ENCODE measurements around the gene HCRTR2. TPM values are rescaled to one million over a fixed set of nuclear protein-coding genes. Genes with fewer than 3 reads are reported as not detected.

HCRTR2 gene
- total RNA-seq (2022) (not detected in 2 replicates), Bru-seq, nascent RNA (percentile 0 among the genes with signal in this experiment), BruChase-seq, experiment 1, labeled RNA remaining after a 6-hour chase (percentile 2 among the genes with signal in this experiment), BruChase-seq, experiment 2, labeled RNA remaining after a 2-hour chase (percentile 5 among the genes with signal in this experiment)
- long read RNA-seq: 0 reads

- ChIA-PET POLR2A (interaction anchor here (1.0 kb wide), 1 partner anchor 38 kb away, joined by 3 read pairs; no protein-coding TSS in a partner anchor), CTCF (interaction anchor here (0.6 to 0.7 kb wide), 2 partner anchors 469 to 1420 kb away, joined by 3 read pairs; no protein-coding TSS in a partner anchor)
- Mint-ChIP-seq H3K4me1 (ENCODE audit: insufficient read depth, unreplicated experiment) (no peaks in the 10 kb centered on the region), H3K27ac (ENCODE audit: low read depth, unreplicated experiment) (no peak within 1 kb of the TSS), H3K9me3 (ENCODE audit: unreplicated experiment) (no peaks in the 10 kb centered on the region), H3K4me3 (ENCODE audit: unreplicated experiment) (no peak within 1 kb of the TSS), H3K36me3 (ENCODE audit: insufficient read depth, unreplicated experiment) (no peaks in the 10 kb centered on the region), H3K27me3 (ENCODE audit: insufficient read depth, unreplicated experiment) (peaks cover 36% of the 10 kb centered on the region)
- intact Hi-C loops (cut with micrococcal nuclease): no loop called here
- no peak for DNase-seq (ENCODE audit: unreplicated experiment)
- TF ChIP-seq CTCF (IDR thresholded peaks at IDR 0.05; ENCODE audit: unreplicated experiment): no peak
- no TSS peak for BruUV-seq (replicated peaks)
These were observed at the start of gene HCRTR2 for GRCh38 chr6:55174211-55175026. Gene HCRTR2, plus strand, starts transcription at chr6:55174515. Its CDS starts 73 bp downstream, at chr6:55174588.

- POLR2A ChIA-PET: interaction anchor here (0.7 kb wide), 2 partner anchors 149 to 750 kb away, joined by 3 to 4 read pairs; no protein-coding TSS in a partner anchor
- BruUV-seq (replicated peaks): no TSS peak
- intact Hi-C loops (cut with micrococcal nuclease): no loop called here
- Mint-ChIP-seq H3K36me3 (ENCODE audit: insufficient read depth, unreplicated experiment) (peaks cover 6% of the 10 kb centered on the region), H3K27me3 (ENCODE audit: insufficient read depth, unreplicated experiment) (no peaks in the 10 kb centered on the region), H3K4me1 (ENCODE audit: insufficient read depth, unreplicated experiment) (peaks cover 11% of the 10 kb centered on the region), H3K27ac (ENCODE audit: low read depth, unreplicated experiment) (no peak overlapping the region), H3K9me3 (ENCODE audit: unreplicated experiment) (peaks cover 6% of the 10 kb centered on the region), H3K4me3 (ENCODE audit: unreplicated experiment) (no peak overlapping the region)
- no peak for TF ChIP-seq CTCF (IDR thresholded peaks at IDR 0.05; ENCODE audit: unreplicated experiment)
- DNase-seq (ENCODE audit: unreplicated experiment): no peak
- CTCF ChIA-PET: no interaction called here
These were observed 43.5 kb upstream of the HCRTR2 start for GRCh38 chr6:55130806-55131324.

- Mint-ChIP-seq H3K4me1 (ENCODE audit: insufficient read depth, unreplicated experiment) (peaks cover 11% of the 10 kb centered on the region), H3K4me3 (ENCODE audit: unreplicated experiment) (no peak overlapping the region)
- CTCF ChIA-PET: no interaction called here
These were observed 42.7 kb upstream of the HCRTR2 start for GRCh38 chr6:55131616-55132015.

More at GRCh38 chr6:55131616-55132015, 42.7 kb upstream of the HCRTR2 start:
- Mint-ChIP-seq H3K27ac (ENCODE audit: low read depth, unreplicated experiment) (no peak overlapping the region), H3K36me3 (ENCODE audit: insufficient read depth, unreplicated experiment) (peaks cover 6% of the 10 kb centered on the region), H3K9me3 (ENCODE audit: unreplicated experiment) (peaks cover 6% of the 10 kb centered on the region), H3K27me3 (ENCODE audit: insufficient read depth, unreplicated experiment) (no peaks in the 10 kb centered on the region)
- POLR2A ChIA-PET: interaction anchor here (0.7 kb wide), 2 partner anchors 149 to 749 kb away, joined by 3 to 4 read pairs; no protein-coding TSS in a partner anchor
- BruUV-seq (replicated peaks): no TSS peak
- TF ChIP-seq CTCF (IDR thresholded peaks at IDR 0.05; ENCODE audit: unreplicated experiment): no peak
- no peak for DNase-seq (ENCODE audit: unreplicated experiment)
- intact Hi-C loops (cut with micrococcal nuclease): no loop called here

All from MCF 10A (cell line).